ENCODE data around the gene UBXN6. TPM values are rescaled to one million over a fixed set of nuclear protein-coding genes. Genes with fewer than 3 reads are reported as not detected.

The UBXN6 gene
- total RNA-seq, 1 experiment from 2014 or later = 76.5 TPM

DNA sequence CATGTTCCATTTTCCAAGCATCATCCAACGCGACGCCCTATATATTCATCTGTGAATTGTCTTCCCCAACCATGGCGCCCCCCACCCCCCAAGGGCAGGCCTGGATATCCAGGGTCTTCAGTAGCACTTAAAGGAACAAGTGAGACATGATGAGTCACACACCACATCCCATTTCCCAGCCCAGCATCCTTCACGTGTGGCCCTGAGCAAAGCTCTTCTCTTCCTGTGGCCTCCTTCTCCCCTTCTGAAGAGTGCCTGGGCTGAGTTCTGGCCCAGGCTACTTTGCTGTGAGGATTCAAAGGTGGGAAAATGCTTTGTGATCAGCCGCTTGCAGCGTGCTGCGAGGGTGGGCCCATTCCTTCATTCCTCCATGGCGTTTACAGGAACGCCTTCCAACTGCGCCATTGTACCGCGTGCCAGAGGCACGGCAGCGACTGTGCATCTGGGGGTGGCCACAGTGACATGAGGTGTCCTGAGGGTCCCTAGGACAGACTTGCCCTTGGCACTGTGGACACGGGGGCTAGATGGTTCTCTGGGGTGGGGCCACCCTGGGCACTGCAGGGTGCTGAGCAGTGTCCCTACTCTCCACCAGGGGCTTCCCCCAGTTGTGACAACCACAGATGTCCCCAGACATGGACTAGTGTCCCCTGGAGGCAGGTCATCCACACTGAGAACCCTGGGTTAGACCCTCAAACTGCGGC lies 49.0 kb upstream of the UBXN6 start:
- POLR2A ChIA-PET = no interaction called here
- CTCF ChIA-PET = interaction anchor here (0.6 kb wide), 1 partner anchor 19 kb away, joined by 3 read pairs; no protein-coding TSS in a partner anchor

More for the DNA sequence above, 49.0 kb upstream of the UBXN6 start:
- Histone ChIP-seq H4K20me1 (ENCODE audit: insufficient read depth) (no peaks in the 10 kb centered on the region), H3K9me3 (ENCODE audit: control insufficient read depth in 1 of 2, insufficient read depth in 1 of 2, low read depth in 1 of 2, low read length in 2 of 2) (no peaks in the 10 kb centered on the region), H3K4me1 (ENCODE audit: control insufficient read depth in 1 of 2, insufficient read depth in 2 of 2, low read length in 2 of 2) (peaks cover 0 to 11% of the 10 kb centered on the region in 2 experiments; a peak in 2 of 4 replicates), H3K9ac (ENCODE audit: low read length) (no peak overlapping the region), H3K27me3 (ENCODE audit: insufficient read depth, low read length) (no peaks in the 10 kb centered on the region), H2AFZ (ENCODE audit: low read depth, low read length, poor library complexity, severe bottlenecking) (no peak overlapping the region), H3K9me2 (ENCODE audit: insufficient read depth) (no peaks in the 10 kb centered on the region), H3K4me2 (ENCODE audit: low read length) (peak overlapping the region; percentile 33; the same call in 1 of the 2 replicates), H3K79me2 (ENCODE audit: insufficient read depth, low read length) (no peaks in the 10 kb centered on the region), H3K27ac (ENCODE audit: low read depth, low read length) (no peak overlapping the region), H3K36me3 (ENCODE audit: control insufficient read depth in 1 of 2, insufficient read depth in 2 of 2, low read length in 2 of 2) (no peaks in the 10 kb centered on the region; a peak in 1 of 4 replicates), H3K4me3 (replicated peaks in 1 of 2; ENCODE audit: low read depth in 1 of 2, low read length in 2 of 2) (no peak overlapping the region)
- no TSS peak for BruUV-seq (replicated peaks)
- intact Hi-C loops (cut with micrococcal nuclease) = no loop called here
- TF ChIP-seq SP1 (IDR thresholded peaks at IDR 0.05; ENCODE audit: low read depth) (no peak), POLR2AphosphoS5 (IDR thresholded peaks at IDR 0.05; ENCODE audit: low read depth, low read length) (0 out of 2 replicates have a peak, but pooled peaks have one; percentile 9)
- TF ChIP-seq, protein P1, sequence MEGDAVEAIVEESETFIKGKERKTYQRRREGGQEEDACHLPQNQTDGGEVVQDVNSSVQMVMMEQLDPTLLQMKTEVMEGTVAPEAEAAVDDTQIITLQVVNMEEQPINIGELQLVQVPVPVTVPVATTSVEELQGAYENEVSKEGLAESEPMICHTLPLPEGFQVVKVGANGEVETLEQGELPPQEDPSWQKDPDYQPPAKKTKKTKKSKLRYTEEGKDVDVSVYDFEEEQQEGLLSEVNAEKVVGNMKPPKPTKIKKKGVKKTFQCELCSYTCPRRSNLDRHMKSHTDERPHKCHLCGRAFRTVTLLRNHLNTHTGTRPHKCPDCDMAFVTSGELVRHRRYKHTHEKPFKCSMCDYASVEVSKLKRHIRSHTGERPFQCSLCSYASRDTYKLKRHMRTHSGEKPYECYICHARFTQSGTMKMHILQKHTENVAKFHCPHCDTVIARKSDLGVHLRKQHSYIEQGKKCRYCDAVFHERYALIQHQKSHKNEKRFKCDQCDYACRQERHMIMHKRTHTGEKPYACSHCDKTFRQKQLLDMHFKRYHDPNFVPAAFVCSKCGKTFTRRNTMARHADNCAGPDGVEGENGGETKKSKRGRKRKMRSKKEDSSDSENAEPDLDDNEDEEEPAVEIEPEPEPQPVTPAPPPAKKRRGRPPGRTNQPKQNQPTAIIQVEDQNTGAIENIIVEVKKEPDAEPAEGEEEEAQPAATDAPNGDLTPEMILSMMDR (IDR thresholded peaks at IDR 0.05 in 2 of 3, conservative IDR thresholded peaks at IDR 0.05 in 1 of 3; ENCODE audit: borderline replicate concordance in 1 of 3, insufficient read depth in 1 of 3, low read depth in 2 of 3, low read length in 2 of 3) = peak in 1 of 3 experiments; percentile 14; a peak in 1 of 6 replicates
- ATAC-seq (peak; percentile 51), DNase-seq (ENCODE audit: low read depth, low spot score) (no peak)
- RAD21 ChIA-PET (ENCODE audit: low non-redundant PET in 1 of 2, low total read pairs in 2 of 2, uncharacterized antibody in 2 of 2, unreplicated experiment in 2 of 2) = no interaction called here
